ENCODE results near the gene RBM6. TPM values are rescaled to one million over a fixed set of nuclear protein-coding genes. Genes with fewer than 3 reads are reported as not detected.
A peak's percentile ranks its signal among the peaks of the same experiment; 100 is the strongest.

Gene RBM6
- polyA plus RNA-seq, 3 donors = 11.3 to 137 (median 17.8) TPM

GRCh38 chr3:50100386-50100785 is 160.4 kb downstream of the RBM6 start:
- H4K20me1 ChIP-seq (ENCODE audit: insufficient read depth, low read length) = peaks cover 100% of the 10 kb centered on the region
- no peaks in the 10 kb centered on the region for H3K27me3 ChIP-seq (ENCODE audit: control insufficient read depth in 2 of 2, insufficient read depth in 2 of 2, low read length in 2 of 2)
- Mint-ChIP-seq H3K4me1 (no peaks in the 10 kb centered on the region), H3K27ac (no peak overlapping the region), H3K36me3 (peaks cover 88 to 99% of the 10 kb centered on the region in 2 donors), H3K4me3 (no peak overlapping the region), H3K9me3 (no peaks in the 10 kb centered on the region), H3K27me3 (ENCODE audit: low read depth in 3 of 3) (no peaks in the 10 kb centered on the region)
- H3K9ac ChIP-seq (ENCODE audit: insufficient read depth, low read length, poor library complexity, severe bottlenecking) = no peak overlapping the region
- no peaks in the 10 kb centered on the region for H3K9me3 ChIP-seq (replicated peaks in 1 of 2; ENCODE audit: control insufficient read depth in 1 of 2, insufficient read depth in 1 of 2, low read length in 2 of 2)
- no CpG with 5 or more reads among the region's 5 CpGs for WGBS (ENCODE audit: insufficient coverage)
- intact Hi-C loops (cut with micrococcal nuclease) = no loop called here
- TF ChIP-seq CTCF (IDR thresholded peaks at IDR 0.05) = no peak
- H3K79me2 ChIP-seq (ENCODE audit: insufficient read depth, low read length) = peaks cover 40% of the 10 kb centered on the region
- no peak overlapping the region for H3K4me3 ChIP-seq (replicated peaks in 1 of 3; ENCODE audit: low read depth in 2 of 3, low read length in 3 of 3)
- no peak for DNase-seq
- no peak overlapping the region for H3K27ac ChIP-seq (ENCODE audit: low read depth in 1 of 2, low read length in 2 of 2)
- H3K4me1 ChIP-seq (ENCODE audit: control insufficient read depth in 1 of 2, insufficient read depth in 2 of 2, low read length in 2 of 2) = no peaks in the 10 kb centered on the region
- H3K4me2 ChIP-seq (replicated peaks; ENCODE audit: extremely low read depth, low read length, poor library complexity, severe bottlenecking) = no peak overlapping the region
- peaks cover 92 to 100% of the 10 kb centered on the region in 2 donors for H3K36me3 ChIP-seq (replicated peaks in 1 of 2; ENCODE audit: control insufficient read depth in 1 of 2, insufficient read depth in 2 of 2, low read length in 2 of 2)
- H2AFZ ChIP-seq (ENCODE audit: insufficient read depth, low read depth, low read length, poor library complexity, severe bottlenecking) = no peak overlapping the region

GRCh38 chr3:50100956-50101845 is 161.3 kb downstream of the RBM6 start:
- H3K9me3 Mint-ChIP-seq = no peaks in the 10 kb centered on the region
- DNase-seq = no peak
- no peak overlapping the region for H3K4me2 ChIP-seq (replicated peaks; ENCODE audit: extremely low read depth, low read length, poor library complexity, severe bottlenecking)
- H3K36me3 ChIP-seq (replicated peaks in 1 of 2; ENCODE audit: control insufficient read depth in 1 of 2, insufficient read depth in 2 of 2, low read length in 2 of 2) = peaks cover 91 to 100% of the 10 kb centered on the region in 2 donors
- peaks cover 84 to 99% of the 10 kb centered on the region in 2 donors for H3K36me3 Mint-ChIP-seq
- H3K4me1 Mint-ChIP-seq = no peaks in the 10 kb centered on the region
- H3K9ac ChIP-seq (ENCODE audit: insufficient read depth, low read length, poor library complexity, severe bottlenecking) = no peak overlapping the region
- H3K27me3 Mint-ChIP-seq (ENCODE audit: low read depth in 3 of 3) = no peaks in the 10 kb centered on the region
- H3K27ac Mint-ChIP-seq = peak overlapping the region in 1 of 7 donors; percentile 26
- no peaks in the 10 kb centered on the region for H3K4me1 ChIP-seq (ENCODE audit: control insufficient read depth in 1 of 2, insufficient read depth in 2 of 2, low read length in 2 of 2)
- H3K27me3 ChIP-seq (ENCODE audit: control insufficient read depth in 2 of 2, insufficient read depth in 2 of 2, low read length in 2 of 2) = no peaks in the 10 kb centered on the region
- WGBS (ENCODE audit: insufficient coverage) = no CpG with 5 or more reads among the region's 4 CpGs
- peaks cover 31% of the 10 kb centered on the region for H3K79me2 ChIP-seq (ENCODE audit: insufficient read depth, low read length)
- no peak overlapping the region for H2AFZ ChIP-seq (ENCODE audit: insufficient read depth, low read depth, low read length, poor library complexity, severe bottlenecking)
- H3K4me3 Mint-ChIP-seq = no peak overlapping the region
- no peaks in the 10 kb centered on the region for H3K9me3 ChIP-seq (replicated peaks in 1 of 2; ENCODE audit: control insufficient read depth in 1 of 2, insufficient read depth in 1 of 2, low read length in 2 of 2)
- H4K20me1 ChIP-seq (ENCODE audit: insufficient read depth, low read length) = peaks cover 100% of the 10 kb centered on the region
- H3K4me3 ChIP-seq (replicated peaks in 1 of 3; ENCODE audit: low read depth in 2 of 3, low read length in 3 of 3) = no peak overlapping the region
- intact Hi-C loops (cut with micrococcal nuclease) = no loop called here
- no peak overlapping the region for H3K27ac ChIP-seq (ENCODE audit: low read depth in 1 of 2, low read length in 2 of 2)
- no peak for TF ChIP-seq CTCF (IDR thresholded peaks at IDR 0.05)
